Measurements from ENCODE around the gene SUPT20HL1.

SUPT20HL1 gene

GRCh38 chrX:24399550-24399949, 39.1 kb downstream of the SUPT20HL1 start:
- Mint-ChIP-seq H3K36me3 (no peaks in the 10 kb centered on the region), H3K4me1 (ENCODE audit: low read depth) (peaks cover 1% of the 10 kb centered on the region), H3K27me3 (no peaks in the 10 kb centered on the region), H3K9me3 (ENCODE audit: low read depth) (no peaks in the 10 kb centered on the region), H3K27ac (no peak overlapping the region), H3K4me3 (no peak overlapping the region)

GRCh38 chrX:24405959-24406358, 45.5 kb downstream of the SUPT20HL1 start:
- H3K27ac Mint-ChIP-seq, result no peak overlapping the region

More at GRCh38 chrX:24405959-24406358, 45.5 kb downstream of the SUPT20HL1 start:
- Mint-ChIP-seq H3K4me1 (ENCODE audit: low read depth) (no peaks in the 10 kb centered on the region), H3K4me3 (no peak overlapping the region), H3K9me3 (ENCODE audit: low read depth) (no peaks in the 10 kb centered on the region), H3K36me3 (no peaks in the 10 kb centered on the region), H3K27me3 (no peaks in the 10 kb centered on the region)
